ENCODE measurements around the gene ICAM3.

The ICAM3 gene

GRCh38 chr19:10305139-10305806, 34.2 kb downstream of the ICAM3 start:
- TF ChIP-seq USF1 (IDR thresholded peaks at IDR 0.05): no peak
- TF ChIP-seq TCF12 (IDR thresholded peaks at IDR 0.05; ENCODE audit: low read depth): no peak
- no peak for TF ChIP-seq REST (IDR thresholded peaks at IDR 0.05; ENCODE audit: low read depth)
- TF ChIP-seq ZBTB7A (IDR thresholded peaks at IDR 0.05; ENCODE audit: low read depth): 0 out of 2 replicates have a peak, but pooled peaks have one; percentile 25
- no peak for TF ChIP-seq MAX (IDR thresholded peaks at IDR 0.05)

GRCh38 chr19:10299545-10300458, 39.6 kb downstream of the ICAM3 start:
- TF ChIP-seq FOXM1 (IDR thresholded peaks at IDR 0.05; ENCODE audit: borderline replicate concordance, low read depth): no peak
- TF ChIP-seq TCF12 (IDR thresholded peaks at IDR 0.05; ENCODE audit: low read depth): no peak
- TF ChIP-seq CREB1 (IDR thresholded peaks at IDR 0.05; ENCODE audit: low read depth): no peak
- no peak for TF ChIP-seq EP300 (IDR thresholded peaks at IDR 0.05; ENCODE audit: borderline replicate concordance)
- no peak for TF ChIP-seq TEAD4 (IDR thresholded peaks at IDR 0.05)
- no peak for TF ChIP-seq EGR1 (IDR thresholded peaks at IDR 0.05)
- no peak for TF ChIP-seq NFIC (IDR thresholded peaks at IDR 0.05)
- TF ChIP-seq MAX (IDR thresholded peaks at IDR 0.05): no peak
- no peak for TF ChIP-seq RAD21 (IDR thresholded peaks at IDR 0.05; ENCODE audit: low read depth)
- no peak for TF ChIP-seq REST (IDR thresholded peaks at IDR 0.05; ENCODE audit: low read depth)
- no peak for TF ChIP-seq CEBPB (IDR thresholded peaks at IDR 0.05)

- TF ChIP-seq NFIC (IDR thresholded peaks at IDR 0.05) (no peak), CEBPB (IDR thresholded peaks at IDR 0.05) (no peak), TEAD4 (IDR thresholded peaks at IDR 0.05) (no peak), MAX (IDR thresholded peaks at IDR 0.05) (no peak), TCF12 (IDR thresholded peaks at IDR 0.05; ENCODE audit: low read depth) (no peak), ZBTB7A (IDR thresholded peaks at IDR 0.05; ENCODE audit: low read depth) (no peak), REST (IDR thresholded peaks at IDR 0.05; ENCODE audit: low read depth) (no peak), USF1 (IDR thresholded peaks at IDR 0.05) (no peak), EP300 (IDR thresholded peaks at IDR 0.05; ENCODE audit: borderline replicate concordance) (no peak), FOXM1 (IDR thresholded peaks at IDR 0.05; ENCODE audit: borderline replicate concordance, low read depth) (no peak), TAF1 (IDR thresholded peaks at IDR 0.05; ENCODE audit: low read depth) (no peak), RAD21 (IDR thresholded peaks at IDR 0.05; ENCODE audit: low read depth) (no peak), YY1 (IDR thresholded peaks at IDR 0.05; ENCODE audit: low read depth) (no peak)
Measured at GRCh38 chr19:10295847-10296591, 43.4 kb downstream of the ICAM3 start.

Data from Ishikawa (cell line).